Ovary (tissue), 9 donors: ENCODE measurements around the gene HP1BP3. TPM values are rescaled to one million over a fixed set of nuclear protein-coding genes. Genes with fewer than 3 reads are reported as not detected.

Experiments used
- DNase-seq, 5 donors: peaks; one replicate each; pipeline ENCODE4 v3.0.0-alpha.2; 2019 to 2020
- H3K27ac ChIP-seq, 2 donors: fragments of 200-600 bp; one replicate each; pipeline versions ENCODE4 v1.5.1 to v1.8.0; 2019 to 2022
- H3K27me3 ChIP-seq: fragments of 200-600 bp; one replicate; pipeline ENCODE4 v1.8.0; 2022
- H3K36me3 ChIP-seq: fragments of 200-600 bp; sonication (generic); one replicate; pipeline ENCODE4 v1.5.1; 2019
- H3K4me1 ChIP-seq: one replicate; pipeline ENCODE4 v1.8.1; 2013; ENCODE audit warnings: mild to moderate bottlenecking, moderate library complexity; ENCODE audit not compliant: insufficient read depth
- H3K4me3 ChIP-seq: fragments of 200-600 bp; sonication (generic); one replicate; pipeline ENCODE4 v1.5.1; 2017
- H3K9me3 ChIP-seq, 2 donors: fragments of 200-600 bp in 1 of 2; sonication (generic) in 1 of 2; one replicate each; pipeline versions ENCODE4 v1.5.1 to v1.8.1; 2013 to 2019; ENCODE audit warnings: mild to moderate bottlenecking in 1 of 2, moderate library complexity in 1 of 2
- EP300 ChIP-seq: sonication (generic); formaldehyde crosslinking; IDR thresholded peaks from one replicate; pipeline ENCODE4 v1.6.1; 2017; ENCODE audit warnings: antibody characterized with exemption
- POLR2A ChIP-seq: fragments of 450-650 bp; IDR thresholded peaks from one replicate; pipeline ENCODE4 v1.6.1; 2017; ENCODE audit warnings: antibody characterized with exemption, mild to moderate bottlenecking, moderate library complexity
- WGBS, 3 donors: extraction: QIAGEN DNeasy Blood & Tissue Kit in 1 of 3; methylation state at CpG; one replicate each; pipeline versions ENCODE4 v1.1.5 to v1.1.7; 2013 to 2017; 5-methylcytosine and 5-hydroxymethylcytosine counted together
- intact Hi-C, 4 donors: fragments of 100-400 bp; cut with DNase I; formaldehyde crosslinking; loops; one replicate each; pipeline versions ENCODE4 v1.11.0 to v1.15.1; 2022 to 2023
- polyA plus RNA-seq, 2 donors: library from polyadenylated mRNA; stranded (reverse); fragments of 200-250 nt in 1 of 2; fragments of 350-450 nt in 1 of 2; fragmentation: Illumina TruSeq in 1 of 2; extraction: RNeasy Lipid Tissue Mini Kit (QIAGEN cat#74804) in 1 of 2; gene quantifications; one replicate each; pipeline ENCODE4 v1.2.3, GENCODE V29; 2013 to 2014
- total RNA-seq, 7 donors: library from RNA; depleted of rRNA in 2 of 7; stranded (reverse); fragments of >200 nt in 2 of 7; fragmentation: NEBNext Ultra II Directional in 3 of 7; extraction: Animal tissue kit (Norgen Biotek cat#: 25700) in 3 of 7; gene quantifications; one replicate each; pipeline versions ENCODE4 v1.1.0 to v1.2.4, GENCODE V29; 2016 to 2023
- TF ChIP-seq, protein P1 (sequence below), 3 donors: fragments of 450-650 bp in 2 of 3; fragments of 200-600 bp in 1 of 3; IDR thresholded peaks; one replicate each; pipeline versions ENCODE4 v1.5.1 to v1.8.0; 2016 to 2022; ENCODE audit warnings: antibody characterized with exemption in 3 of 3, mild to moderate bottlenecking in 1 of 3
- donor health status: DM: no; HTN: no; CAD: no; lungs with moderate emphysema.
- donor health status: DM: no; HTN: no; CAD: no.
- donor health status: Bipolar disorder and iron deficiency.
- donor health status: DM: yes; HTN: yes; CAD: no.
- donor health status: DM: no; HTN: no; CAD: no.
- donor health status: DM: yes; HTN: yes; CAD: no.

HP1BP3 gene
- total and polyA plus RNA-seq, 9 donors, result 162 to 302 (median 211) TPM

DNA sequence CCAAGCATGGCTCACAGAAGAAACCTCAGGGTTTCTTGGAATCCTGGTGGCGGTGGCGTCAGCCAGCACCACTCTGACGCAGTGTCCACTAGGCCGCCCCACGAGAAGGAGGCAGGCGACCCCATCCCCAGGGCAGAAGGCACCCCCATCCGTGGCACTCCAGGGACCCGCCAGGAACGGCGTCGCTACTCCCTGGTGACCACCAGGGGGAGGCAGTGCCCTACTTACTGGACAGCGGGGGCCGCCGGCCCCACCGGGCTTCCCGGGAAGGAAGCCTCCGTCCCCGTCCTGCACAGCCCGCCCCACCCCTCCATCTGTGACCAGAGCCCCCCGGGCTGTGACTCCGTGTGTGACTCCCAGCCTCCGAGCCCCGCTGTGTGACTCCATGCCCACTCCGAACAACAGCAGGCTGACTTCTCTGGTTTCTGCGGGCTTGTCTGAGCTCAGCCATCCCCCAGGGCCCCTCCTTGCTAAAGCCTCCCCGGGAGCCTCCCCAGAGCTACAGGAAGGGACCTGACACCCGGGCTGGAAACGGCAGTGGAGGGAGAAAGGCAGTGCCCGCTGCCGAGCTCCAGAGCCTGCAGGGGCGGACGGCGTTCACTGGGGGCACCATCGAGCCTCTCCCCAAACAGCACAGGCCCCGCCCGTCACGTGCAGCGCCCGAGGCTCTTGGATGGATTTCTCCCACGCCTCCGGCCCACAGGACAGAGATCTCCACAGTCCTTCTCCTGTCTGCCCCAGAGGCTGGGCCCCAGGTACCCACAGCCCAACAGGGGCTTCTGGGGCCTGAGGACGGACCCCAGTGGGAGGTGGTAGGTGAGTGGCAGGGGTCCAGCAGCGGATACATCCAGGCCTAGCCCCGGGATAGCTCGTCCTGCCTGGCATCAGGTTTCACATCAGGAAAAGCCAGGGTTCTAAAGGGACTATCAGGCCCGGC, 90.4 kb downstream of the HP1BP3 start:
- Histone ChIP-seq H3K36me3 (no peaks in the 10 kb centered on the region), H3K4me3 (peak overlapping the region; percentile 51), H3K4me1 (no peaks in the 10 kb centered on the region), H3K27ac (peak overlapping the region; percentile 57 to 84), H3K9me3 (no peaks in the 10 kb centered on the region), H3K27me3 (no peaks in the 10 kb centered on the region)
- intact Hi-C loops, result loop anchor here (2.0 to 5.0 kb wide), 2 partner anchors 498 to 501 kb away; no protein-coding TSS in a partner anchor
- 1% methylated on average over 29 to 46 of the region's 46 CpGs for WGBS, 3 donors
- peak; percentile 89 to 93 (median 91) for DNase-seq
- TF ChIP-seq, protein P1, sequence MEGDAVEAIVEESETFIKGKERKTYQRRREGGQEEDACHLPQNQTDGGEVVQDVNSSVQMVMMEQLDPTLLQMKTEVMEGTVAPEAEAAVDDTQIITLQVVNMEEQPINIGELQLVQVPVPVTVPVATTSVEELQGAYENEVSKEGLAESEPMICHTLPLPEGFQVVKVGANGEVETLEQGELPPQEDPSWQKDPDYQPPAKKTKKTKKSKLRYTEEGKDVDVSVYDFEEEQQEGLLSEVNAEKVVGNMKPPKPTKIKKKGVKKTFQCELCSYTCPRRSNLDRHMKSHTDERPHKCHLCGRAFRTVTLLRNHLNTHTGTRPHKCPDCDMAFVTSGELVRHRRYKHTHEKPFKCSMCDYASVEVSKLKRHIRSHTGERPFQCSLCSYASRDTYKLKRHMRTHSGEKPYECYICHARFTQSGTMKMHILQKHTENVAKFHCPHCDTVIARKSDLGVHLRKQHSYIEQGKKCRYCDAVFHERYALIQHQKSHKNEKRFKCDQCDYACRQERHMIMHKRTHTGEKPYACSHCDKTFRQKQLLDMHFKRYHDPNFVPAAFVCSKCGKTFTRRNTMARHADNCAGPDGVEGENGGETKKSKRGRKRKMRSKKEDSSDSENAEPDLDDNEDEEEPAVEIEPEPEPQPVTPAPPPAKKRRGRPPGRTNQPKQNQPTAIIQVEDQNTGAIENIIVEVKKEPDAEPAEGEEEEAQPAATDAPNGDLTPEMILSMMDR (IDR thresholded peaks at IDR 0.05), result peak; percentile 54 to 92 (median 89)
- peak; percentile 15 for TF ChIP-seq POLR2A
- TF ChIP-seq EP300, result no peak

DNA sequence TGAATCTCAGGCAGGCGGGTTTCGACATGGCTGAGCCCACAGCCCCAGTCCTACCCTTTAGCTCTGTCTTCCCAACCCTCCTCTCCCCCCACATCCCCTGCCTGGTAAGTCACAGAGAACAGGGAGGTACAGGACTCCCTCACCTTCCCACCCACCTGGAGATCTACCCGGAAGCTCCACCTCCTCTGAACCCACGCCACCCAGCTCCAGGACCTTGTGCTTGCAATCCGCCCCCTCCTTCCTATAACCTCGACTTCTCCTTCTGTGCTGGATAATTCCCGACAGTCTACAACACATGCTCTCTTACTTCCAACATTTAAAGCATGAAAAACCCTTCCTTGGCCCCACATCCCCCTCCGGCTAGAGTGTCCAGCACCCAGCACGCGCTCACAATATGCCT, 91.6 kb downstream of the HP1BP3 start:
- TF ChIP-seq POLR2A, result no peak
- no peak for DNase-seq
- no peaks in the 10 kb centered on the region for H3K4me1 ChIP-seq
- intact Hi-C loops, result loop anchor here in 1 of 4 donors (5.0 kb wide), 1 partner anchor 502 kb away; no protein-coding TSS in a partner anchor
- H3K9me3 ChIP-seq, result no peaks in the 10 kb centered on the region
- no peak overlapping the region for H3K4me3 ChIP-seq
- H3K27me3 ChIP-seq, result no peaks in the 10 kb centered on the region
- H3K36me3 ChIP-seq, result no peaks in the 10 kb centered on the region
- no peak overlapping the region for H3K27ac ChIP-seq
- 78 to 79% (median 79%) methylated on average over 10 of the region's 10 CpGs for WGBS, 3 donors

DNA sequence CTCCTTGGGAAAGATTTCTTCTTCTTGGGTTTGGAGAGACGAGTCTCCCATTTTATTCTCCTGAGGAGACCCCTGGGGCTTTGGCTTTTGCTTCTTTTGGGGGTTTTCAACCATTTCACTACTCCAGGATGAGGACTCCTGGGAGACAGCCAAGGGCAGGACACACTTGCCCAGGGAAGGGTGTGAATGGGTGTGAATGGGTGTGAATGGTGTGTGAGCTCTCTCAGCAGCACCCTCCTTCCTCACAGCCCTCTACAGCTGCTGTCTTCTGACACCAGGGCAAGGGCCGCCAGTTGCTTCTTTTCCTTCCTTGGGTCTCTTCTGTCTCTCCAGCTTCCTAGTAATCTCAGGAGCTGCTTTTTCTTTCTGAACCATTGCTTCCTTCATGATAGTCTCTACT, 93.5 kb downstream of the HP1BP3 start:
- no peaks in the 10 kb centered on the region for H3K27me3 ChIP-seq
- no peak overlapping the region for H3K27ac ChIP-seq
- no peak for DNase-seq
- H3K4me1 ChIP-seq, result no peaks in the 10 kb centered on the region
- no peaks in the 10 kb centered on the region for H3K36me3 ChIP-seq
- intact Hi-C loops, result no loop called here
- H3K9me3 ChIP-seq, result no peaks in the 10 kb centered on the region
- no peak overlapping the region for H3K4me3 ChIP-seq
- TF ChIP-seq, protein P1 (IDR thresholded peaks at IDR 0.05), result no peak
- no peak for TF ChIP-seq POLR2A
- no peak for TF ChIP-seq EP300
- 84 to 92% (median 85%) methylated on average over 2 of the region's 2 CpGs for WGBS, 3 donors

Other genes with a start within 250 kb of the HP1BP3 start
- 1 to 10 TPM in 1 of 7 donors, under 1 TPM in 3, not detected in 3; 0.35 to 1.1 (median 0.69) TPM for gene FAM43B, start 234.7 kb downstream of the HP1BP3 start, total RNA-seq
- under 1 TPM; 0.04 to 0.22 TPM for gene FAM43B, start 234.7 kb downstream of the HP1BP3 start, polyA plus RNA-seq
- gene CDA, start 198.2 kb downstream of the HP1BP3 start, total RNA-seq, result 1 to 10 TPM in 5 of 7 donors, not detected in 2; 1.2 to 5.3 (median 1.8) TPM
- 1 to 10 TPM; 2.8 to 2.9 TPM for gene CDA, start 198.2 kb downstream of the HP1BP3 start, polyA plus RNA-seq
- 10 to 100 TPM; 40.8 to 70.5 (median 59.4) TPM for gene PINK1, start 153.8 kb downstream of the HP1BP3 start, total RNA-seq
- 10 to 100 TPM; 63.0 to 64.6 TPM for gene PINK1, start 153.8 kb downstream of the HP1BP3 start, polyA plus RNA-seq
- gene DDOST, start 125.9 kb downstream of the HP1BP3 start, total RNA-seq, result 100 to 1,000 TPM in 6 of 7 donors, 10 to 100 TPM in 1; 95.5 to 228 (median 191) TPM
- 100 to 1,000 TPM; 168 to 172 TPM for gene DDOST, start 125.9 kb downstream of the HP1BP3 start, polyA plus RNA-seq
- gene KIF17, start 69.3 kb downstream of the HP1BP3 start, total RNA-seq, result 1 to 10 TPM in 4 of 7 donors, under 1 TPM in 3; 0.56 to 6.2 (median 2.2) TPM
- gene KIF17, start 69.3 kb downstream of the HP1BP3 start, polyA plus RNA-seq, result 1 to 10 TPM in 1 of 2 donors, under 1 TPM in 1; 1.00 to 2.2 TPM
- gene SH2D5, start 54.6 kb downstream of the HP1BP3 start, total RNA-seq, result 1 to 10 TPM in 2 of 7 donors, under 1 TPM in 4, not detected in 1; 0.43 to 1.8 (median 0.77) TPM
- under 1 TPM; 0.15 TPM for gene SH2D5, start 54.6 kb downstream of the HP1BP3 start, polyA plus RNA-seq